ENCODE measurements around the gene DBR1. TPM values are rescaled to one million over a fixed set of nuclear protein-coding genes. Genes with fewer than 3 reads are reported as not detected.

DBR1 gene
- total and polyA plus RNA-seq, 2 of the 4 experiments (the other 2 are of a cell fraction), result 7.6 to 12.5 TPM

DNA sequence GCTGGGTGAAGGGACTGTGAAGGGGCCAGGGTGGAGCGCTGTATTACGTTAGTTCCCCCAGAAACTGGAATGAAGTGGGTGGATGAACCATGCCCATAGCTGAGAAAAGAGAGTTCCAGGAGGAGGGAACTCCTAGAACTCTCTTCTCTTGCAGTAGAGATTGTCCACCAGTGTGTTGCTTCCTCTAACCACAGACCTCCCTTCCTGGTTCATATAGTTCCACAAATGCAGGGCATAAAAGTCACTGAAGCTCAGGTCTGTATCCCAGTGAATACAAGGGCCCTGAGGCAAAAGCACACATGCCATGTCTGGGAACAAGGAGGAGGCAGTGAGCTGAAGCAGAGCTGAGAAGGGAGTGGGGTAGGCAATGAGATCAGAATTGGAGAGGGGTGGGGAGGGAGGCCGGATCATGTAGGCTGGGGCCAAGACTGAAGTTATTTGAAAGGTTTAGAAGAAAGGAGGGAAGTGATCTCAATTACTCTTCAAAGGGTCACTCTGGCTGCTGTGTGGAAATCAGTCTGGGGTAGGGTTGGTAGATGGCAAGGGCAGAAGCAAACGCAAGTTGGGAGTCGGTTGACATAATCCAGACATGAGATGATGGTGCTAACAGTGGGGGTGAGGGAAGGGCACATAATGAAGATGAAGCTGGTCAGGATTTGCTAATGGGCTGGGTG, 49.0 kb downstream of the DBR1 start:
- Histone ChIP-seq H3K4ac (ENCODE audit: low read depth, low read length) (peak overlapping the region; percentile 74), H3K9me1 (ENCODE audit: insufficient read depth, low read length) (peaks cover 6% of the 10 kb centered on the region), H2BK120ac (ENCODE audit: low read depth, low read length) (peak overlapping the region; percentile 89), H4K91ac (ENCODE audit: insufficient read depth, low read depth, low read length) (peak overlapping the region; percentile 82), H2AFZ (replicated peaks; ENCODE audit: low read length, poor library complexity) (peak overlapping the region; percentile 76), H4K20me1 (ENCODE audit: insufficient read depth, low read length) (no peaks in the 10 kb centered on the region), H2BK5ac (ENCODE audit: low read depth, low read length, poor library complexity, severe bottlenecking) (peak overlapping the region; percentile 86), H3K18ac (ENCODE audit: low read depth, low read length) (peak overlapping the region; percentile 94), H3K14ac (replicated peaks; ENCODE audit: low read depth, low read length) (peak overlapping the region; percentile 20; the same call in 1 of the 2 replicates), H3K27me3 (ENCODE audit: control insufficient read depth, insufficient read depth, low read length) (peaks cover under 1% of the 10 kb centered on the region), H2BK20ac (ENCODE audit: low read depth, low read length) (peak overlapping the region; percentile 13), H3K79me1 (ENCODE audit: low read depth in 1 of 2, low read length in 2 of 2) (no peaks in the 10 kb centered on the region), H3K4me3 (ENCODE audit: insufficient read depth, low read depth, low read length) (no peak overlapping the region), H2BK15ac (ENCODE audit: low read depth, low read length) (peak overlapping the region; percentile 81; the same call in 1 of the 3 replicates), H4K5ac (ENCODE audit: low read depth, low read length) (peak overlapping the region; percentile 88), H2AK9ac (replicated peaks; ENCODE audit: low read depth, low read length, poor library complexity) (no peak overlapping the region), H3K56ac (ENCODE audit: extremely low read depth, insufficient read depth, low read length) (peak overlapping the region; percentile 13; the same call in 1 of the 2 replicates), H3K23ac (ENCODE audit: low read depth, low read length) (peak overlapping the region; percentile 41), H3K4me2 (ENCODE audit: low read depth, low read length) (peak overlapping the region; percentile 70), H3K27ac (ENCODE audit: insufficient read depth, low read length) (peak overlapping the region; percentile 84), H3K36me3 (ENCODE audit: control insufficient read depth, insufficient read depth, low read length) (no peaks in the 10 kb centered on the region), H2AK5ac (ENCODE audit: low read depth, low read length) (peak overlapping the region; percentile 46; the same call in 1 of the 2 replicates), H4K8ac (ENCODE audit: low read depth in 2 of 2, low read length in 2 of 2) (peak overlapping the region; percentile 71 to 85), H3K9me3 (ENCODE audit: control insufficient read depth, insufficient read depth, low read length) (no peaks in the 10 kb centered on the region; the same call in 1 of the 2 replicates), H3K4me1 (ENCODE audit: control insufficient read depth, insufficient read depth, low read length) (peaks cover 11% of the 10 kb centered on the region), H3K9ac (ENCODE audit: low read depth, low read length) (peak overlapping the region; percentile 27)
- DNase-seq (peak; percentile 66), ATAC-seq (ENCODE audit: low read depth) (peak; percentile 82)
- intact Hi-C loops (cut with micrococcal nuclease), result no loop called here
- dilution Hi-C loops (cut with HindIII; ENCODE audit: low sequenced_read_pairs, unreplicated experiment), result no loop called here
- in situ Hi-C loops (cut with MboI; ENCODE audit: low sequenced_read_pairs), result no loop called here
- CTCF ChIA-PET, result interaction anchor here (1.3 kb wide), 1 partner anchor 12 kb away, joined by 5 read pairs; no protein-coding TSS in a partner anchor
- POLR2A ChIA-PET (ENCODE audit: unreplicated experiment), result no interaction called here
- 30% methylated on average over 2 of the region's 5 CpGs; no CpG with 5 or more reads in 1 of the 2 experiments for WGBS, 2 experiments (ENCODE audit: extremely low coverage in 2 of 2, insufficient read length in 1 of 2)
- BruUV-seq (replicated peaks), result no TSS peak
- TF ChIP-seq SMC3 (IDR thresholded peaks at IDR 0.05; ENCODE audit: low read depth, low read length), result no peak
- TF ChIP-seq, protein P1, sequence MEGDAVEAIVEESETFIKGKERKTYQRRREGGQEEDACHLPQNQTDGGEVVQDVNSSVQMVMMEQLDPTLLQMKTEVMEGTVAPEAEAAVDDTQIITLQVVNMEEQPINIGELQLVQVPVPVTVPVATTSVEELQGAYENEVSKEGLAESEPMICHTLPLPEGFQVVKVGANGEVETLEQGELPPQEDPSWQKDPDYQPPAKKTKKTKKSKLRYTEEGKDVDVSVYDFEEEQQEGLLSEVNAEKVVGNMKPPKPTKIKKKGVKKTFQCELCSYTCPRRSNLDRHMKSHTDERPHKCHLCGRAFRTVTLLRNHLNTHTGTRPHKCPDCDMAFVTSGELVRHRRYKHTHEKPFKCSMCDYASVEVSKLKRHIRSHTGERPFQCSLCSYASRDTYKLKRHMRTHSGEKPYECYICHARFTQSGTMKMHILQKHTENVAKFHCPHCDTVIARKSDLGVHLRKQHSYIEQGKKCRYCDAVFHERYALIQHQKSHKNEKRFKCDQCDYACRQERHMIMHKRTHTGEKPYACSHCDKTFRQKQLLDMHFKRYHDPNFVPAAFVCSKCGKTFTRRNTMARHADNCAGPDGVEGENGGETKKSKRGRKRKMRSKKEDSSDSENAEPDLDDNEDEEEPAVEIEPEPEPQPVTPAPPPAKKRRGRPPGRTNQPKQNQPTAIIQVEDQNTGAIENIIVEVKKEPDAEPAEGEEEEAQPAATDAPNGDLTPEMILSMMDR (conservative IDR thresholded peaks at IDR 0.05; ENCODE audit: low read depth, low read length), result no peak
- TF ChIP-seq BHLHE40 (IDR thresholded peaks at IDR 0.05; ENCODE audit: low read depth, low read length), result no peak
- TF ChIP-seq MAFK (IDR thresholded peaks at IDR 0.05; ENCODE audit: low read depth, low read length), result no peak
- TF ChIP-seq, protein P2, sequence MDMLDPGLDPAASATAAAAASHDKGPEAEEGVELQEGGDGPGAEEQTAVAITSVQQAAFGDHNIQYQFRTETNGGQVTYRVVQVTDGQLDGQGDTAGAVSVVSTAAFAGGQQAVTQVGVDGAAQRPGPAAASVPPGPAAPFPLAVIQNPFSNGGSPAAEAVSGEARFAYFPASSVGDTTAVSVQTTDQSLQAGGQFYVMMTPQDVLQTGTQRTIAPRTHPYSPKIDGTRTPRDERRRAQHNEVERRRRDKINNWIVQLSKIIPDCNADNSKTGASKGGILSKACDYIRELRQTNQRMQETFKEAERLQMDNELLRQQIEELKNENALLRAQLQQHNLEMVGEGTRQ (IDR thresholded peaks at IDR 0.05; ENCODE audit: low read depth, low read length), result no peak
- no peak for TF ChIP-seq POLR2A (IDR thresholded peaks at IDR 0.05; ENCODE audit: low read depth, low read length)
- TF ChIP-seq RFX5 (IDR thresholded peaks at IDR 0.05; ENCODE audit: low read depth, low read length), result no peak
- no peak for TF ChIP-seq NFE2L2 (IDR thresholded peaks at IDR 0.05; ENCODE audit: low read depth, low read length)
- TF ChIP-seq MAZ (IDR thresholded peaks at IDR 0.05; ENCODE audit: borderline replicate concordance, low read depth, low read length), result no peak
- no peak for TF ChIP-seq MXI1 (IDR thresholded peaks at IDR 0.05; ENCODE audit: borderline replicate concordance, low read depth, low read length)
- TF ChIP-seq RAD21 (IDR thresholded peaks at IDR 0.05; ENCODE audit: low read length), result no peak
- no peak for TF ChIP-seq FOS (IDR thresholded peaks at IDR 0.05; ENCODE audit: low read depth, low read length)
- TF ChIP-seq RCOR1 (IDR thresholded peaks at IDR 0.05; ENCODE audit: insufficient replicate concordance, low read length), result no peak
- no peak for TF ChIP-seq ELK1 (IDR thresholded peaks at IDR 0.05; ENCODE audit: borderline replicate concordance, low read depth, low read length)
- no peak for TF ChIP-seq CEBPB (IDR thresholded peaks at IDR 0.05; ENCODE audit: low read depth, low read length)
